ENCODE results near the gene PPP1R9A. TPM values are rescaled to one million over a fixed set of nuclear protein-coding genes. Genes with fewer than 3 reads are reported as not detected.

PPP1R9A gene
- total RNA-seq, 4 donors from 2014 or later = 4.7 to 23.9 (median 11.8) TPM

GRCh38 chr7:95316588-95316987 is 409.2 kb downstream of the PPP1R9A start:
- Histone ChIP-seq H3K9me3 (no peaks in the 10 kb centered on the region), H3K4me1 (no peaks in the 10 kb centered on the region), H3K36me3 (no peaks in the 10 kb centered on the region), H3K27ac (no peak overlapping the region), H3K4me3 (no peak overlapping the region), H3K27me3 (no peaks in the 10 kb centered on the region)
- no peak for DNase-seq
- no peak for TF ChIP-seq CTCF (IDR thresholded peaks at IDR 0.05)
- no peak for TF ChIP-seq POLR2A (IDR thresholded peaks at IDR 0.05)

- no peak overlapping the region for H3K4me3 ChIP-seq
- no peaks in the 10 kb centered on the region for H3K4me1 ChIP-seq
- no peaks in the 10 kb centered on the region for H3K36me3 ChIP-seq
- no peaks in the 10 kb centered on the region for H3K9me3 ChIP-seq
- no peaks in the 10 kb centered on the region for H3K27me3 ChIP-seq
- TF ChIP-seq POLR2A (IDR thresholded peaks at IDR 0.05) = no peak
- TF ChIP-seq CTCF (IDR thresholded peaks at IDR 0.05) = no peak
- H3K27ac ChIP-seq = no peak overlapping the region
- no peak for DNase-seq
Observed at GRCh38 chr7:95317546-95317945, 410.2 kb downstream of the PPP1R9A start.

- no peaks in the 10 kb centered on the region for H3K4me1 ChIP-seq
- DNase-seq = no peak
- TF ChIP-seq POLR2A (IDR thresholded peaks at IDR 0.05) (no peak), CTCF (IDR thresholded peaks at IDR 0.05) (no peak)
- H3K27me3 ChIP-seq = no peaks in the 10 kb centered on the region
- no peak overlapping the region for H3K4me3 ChIP-seq
- no peaks in the 10 kb centered on the region for H3K9me3 ChIP-seq
- H3K36me3 ChIP-seq = no peaks in the 10 kb centered on the region
- H3K27ac ChIP-seq = no peak overlapping the region
Observed at GRCh38 chr7:95317966-95318365, 410.6 kb downstream of the PPP1R9A start.

- Histone ChIP-seq H3K9me3 (no peaks in the 10 kb centered on the region), H3K4me1 (no peaks in the 10 kb centered on the region), H3K27ac (no peak overlapping the region), H3K27me3 (no peaks in the 10 kb centered on the region), H3K36me3 (no peaks in the 10 kb centered on the region), H3K4me3 (no peak overlapping the region)
- TF ChIP-seq POLR2A (IDR thresholded peaks at IDR 0.05) (no peak), CTCF (IDR thresholded peaks at IDR 0.05) (no peak)
- no peak for DNase-seq
Observed at GRCh38 chr7:95318501-95319100, 411.2 kb downstream of the PPP1R9A start.

- Histone ChIP-seq H3K4me1 (peaks cover 0 to 3% (median 0%) of the 10 kb centered on the region in 4 donors), H3K27me3 (no peaks in the 10 kb centered on the region), H3K36me3 (no peaks in the 10 kb centered on the region), H3K4me3 (no peak overlapping the region), H3K9me3 (no peaks in the 10 kb centered on the region), H3K27ac (no peak overlapping the region)
- DNase-seq = no peak
- TF ChIP-seq POLR2A (IDR thresholded peaks at IDR 0.05) (no peak), CTCF (IDR thresholded peaks at IDR 0.05) (no peak)
Observed at GRCh38 chr7:95319570-95319969, 412.2 kb downstream of the PPP1R9A start.

GRCh38 chr7:95320651-95321050 is 413.3 kb downstream of the PPP1R9A start:
- TF ChIP-seq POLR2A (IDR thresholded peaks at IDR 0.05) = no peak
- TF ChIP-seq CTCF (IDR thresholded peaks at IDR 0.05) = no peak
- Histone ChIP-seq H3K4me1 (peaks cover 0 to 4% (median 0%) of the 10 kb centered on the region in 4 donors), H3K27ac (no peak overlapping the region), H3K27me3 (no peaks in the 10 kb centered on the region), H3K4me3 (no peak overlapping the region), H3K9me3 (no peaks in the 10 kb centered on the region), H3K36me3 (no peaks in the 10 kb centered on the region)
- DNase-seq = no peak

Measured in Peyer's patch (tissue), 4 donors.